H7 (cell line): ENCODE results near the gene FNDC1. TPM values are rescaled to one million over a fixed set of nuclear protein-coding genes. Genes with fewer than 3 reads are reported as not detected.

Experiments
- DNase-seq: peaks from one replicate; pipeline ENCODE4 v3.0.0; 2012
- H3K27me3 ChIP-seq: 2 replicates; pipeline ENCODE4 v1.6.0; 2011; ENCODE audit warnings: mild to moderate bottlenecking, low read length; ENCODE audit not compliant: control insufficient read depth, insufficient read depth
- H3K36me3 ChIP-seq: replicated peaks from 2 replicates; pipeline ENCODE4 v1.5.1; 2011; ENCODE audit warnings: low read length; ENCODE audit not compliant: control insufficient read depth, insufficient read depth
- H3K4me3 ChIP-seq: 2 replicates; pipeline ENCODE4 v1.5.1; 2011; ENCODE audit warnings: low read depth, mild to moderate bottlenecking, control low read depth, low read length, moderate library complexity; ENCODE audit not compliant: insufficient read depth
- total RNA-seq: library from RNA; depleted of rRNA; stranded (reverse); fragments of >200 nt; shearing (Covaris generic); gene quantifications from 2 replicates; pipeline ENCODE4 v1.2.3, GENCODE V29; 2014

FNDC1 gene
- total RNA-seq, 1 experiment from 2014 or later: not detected

- H3K27me3 ChIP-seq: no peaks in the 10 kb centered on the region; the same call in 1 of the 2 replicates
- H3K4me3 ChIP-seq: no peak overlapping the region
- H3K36me3 ChIP-seq: no peaks in the 10 kb centered on the region
- no peak for DNase-seq
Observed at GRCh38 chr6:159142531-159142930, 26.7 kb upstream of the FNDC1 start.

- Histone ChIP-seq H3K36me3 (no peaks in the 10 kb centered on the region), H3K4me3 (no peak overlapping the region), H3K27me3 (no peaks in the 10 kb centered on the region)
- no peak for DNase-seq
Observed at GRCh38 chr6:159148641-159149040, 20.6 kb upstream of the FNDC1 start.

- Histone ChIP-seq H3K4me3 (no peak overlapping the region), H3K36me3 (no peaks in the 10 kb centered on the region), H3K27me3 (no peaks in the 10 kb centered on the region)
- no peak for DNase-seq
Observed at GRCh38 chr6:159149641-159150040, 19.6 kb upstream of the FNDC1 start.

GRCh38 chr6:159151266-159151855 is 17.8 kb upstream of the FNDC1 start:
- Histone ChIP-seq H3K36me3 (no peaks in the 10 kb centered on the region), H3K27me3 (no peaks in the 10 kb centered on the region), H3K4me3 (no peak overlapping the region)
- no peak for DNase-seq

GRCh38 chr6:159152041-159152440 is 17.2 kb upstream of the FNDC1 start:
- no peak for DNase-seq
- Histone ChIP-seq H3K4me3 (no peak overlapping the region), H3K36me3 (no peaks in the 10 kb centered on the region), H3K27me3 (no peaks in the 10 kb centered on the region)

- H3K4me3 ChIP-seq: no peak overlapping the region
Observed at GRCh38 chr6:159152782-159153181, 16.4 kb upstream of the FNDC1 start.

GRCh38 chr6:159155679-159156078 is 13.5 kb upstream of the FNDC1 start:
- Histone ChIP-seq H3K27me3 (no peaks in the 10 kb centered on the region), H3K4me3 (no peak overlapping the region), H3K36me3 (no peaks in the 10 kb centered on the region)
- no peak for DNase-seq

More at GRCh38 chr6:159152782-159153181, 16.4 kb upstream of the FNDC1 start:
- Histone ChIP-seq H3K36me3 (no peaks in the 10 kb centered on the region), H3K27me3 (no peaks in the 10 kb centered on the region)
- DNase-seq: no peak

- H3K27me3 ChIP-seq: no peaks in the 10 kb centered on the region
- H3K4me3 ChIP-seq: no peak overlapping the region
- no peaks in the 10 kb centered on the region for H3K36me3 ChIP-seq
- DNase-seq: no peak
Observed at GRCh38 chr6:159156089-159156488, 13.1 kb upstream of the FNDC1 start.

- no peak for DNase-seq
- no peaks in the 10 kb centered on the region for H3K36me3 ChIP-seq
- H3K4me3 ChIP-seq: no peak overlapping the region
- H3K27me3 ChIP-seq: no peaks in the 10 kb centered on the region
Observed at GRCh38 chr6:159157431-159157830, 11.8 kb upstream of the FNDC1 start.

GRCh38 chr6:159161839-159162238 is 7.4 kb upstream of the FNDC1 start:
- no peak for DNase-seq
- peaks cover 11% of the 10 kb centered on the region for H3K27me3 ChIP-seq
- no peak overlapping the region for H3K4me3 ChIP-seq
- H3K36me3 ChIP-seq: no peaks in the 10 kb centered on the region

- Histone ChIP-seq H3K4me3 (no peak overlapping the region), H3K27me3 (peaks cover 32% of the 10 kb centered on the region), H3K36me3 (no peaks in the 10 kb centered on the region)
- no peak for DNase-seq
Observed at GRCh38 chr6:159163901-159164370, 5.3 kb upstream of the FNDC1 start.

GRCh38 chr6:159168536-159169192 is 536 bp upstream of the FNDC1 start:
- peaks cover 72% of the 10 kb centered on the region for H3K27me3 ChIP-seq
- peak; percentile 91 for DNase-seq
- peak overlapping the region; percentile 47 for H3K4me3 ChIP-seq
- H3K36me3 ChIP-seq: no peaks in the 10 kb centered on the region

- Histone ChIP-seq H3K4me3 (peak overlapping the region; percentile 45), H3K27me3 (peaks cover 80% of the 10 kb centered on the region), H3K36me3 (no peaks in the 10 kb centered on the region)
- DNase-seq: peak; percentile 89
Observed at GRCh38 chr6:159169557-159170332, 545 bp downstream of the FNDC1 start.

- no peaks in the 10 kb centered on the region for H3K36me3 ChIP-seq
- H3K4me3 ChIP-seq: peak overlapping the region; percentile 45
- peaks cover 79% of the 10 kb centered on the region for H3K27me3 ChIP-seq
- DNase-seq: no peak
Observed at GRCh38 chr6:159170333-159170672, 1.1 kb downstream of the FNDC1 start.
